ENCODE measurements around the gene MORN2.

Gene MORN2

GRCh38 chr2:38866773-38867443 lies 8.9 kb upstream of the MORN2 start:
- no peak for DNase-seq (ENCODE audit: low read depth)
- no peak overlapping the region for H3K4me3 ChIP-seq (ENCODE audit: control insufficient read depth, low read depth, low read length)
- no peak for TF ChIP-seq CTCF (conservative IDR thresholded peaks at IDR 0.05; ENCODE audit: control insufficient read depth, insufficient read depth, low read depth, low read length)

DNA sequence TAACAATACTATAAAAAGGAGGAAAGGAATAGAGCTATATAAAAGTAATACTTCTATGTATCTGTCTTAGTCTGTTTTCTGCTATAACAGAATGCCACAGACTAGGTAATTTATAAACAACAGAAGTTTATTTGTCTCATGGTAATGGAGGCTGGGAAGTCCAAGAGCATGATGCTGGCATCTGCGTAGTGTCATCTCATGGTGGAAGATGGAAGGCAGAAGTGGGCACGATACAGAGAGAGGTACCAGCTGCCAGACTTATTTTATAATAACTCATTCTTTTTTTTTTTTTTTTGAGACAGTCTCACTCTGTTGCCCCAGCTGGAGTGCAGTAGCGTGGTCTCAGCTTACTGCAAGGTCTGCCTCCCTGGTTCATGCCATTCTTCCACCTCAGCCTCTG lies 4.3 kb upstream of the MORN2 start:
- DNase-seq (ENCODE audit: low read depth): no peak
- H3K4me3 ChIP-seq (ENCODE audit: control insufficient read depth, low read depth, low read length): no peak overlapping the region
- TF ChIP-seq CTCF (conservative IDR thresholded peaks at IDR 0.05; ENCODE audit: control insufficient read depth, insufficient read depth, low read depth, low read length): no peak

DNA sequence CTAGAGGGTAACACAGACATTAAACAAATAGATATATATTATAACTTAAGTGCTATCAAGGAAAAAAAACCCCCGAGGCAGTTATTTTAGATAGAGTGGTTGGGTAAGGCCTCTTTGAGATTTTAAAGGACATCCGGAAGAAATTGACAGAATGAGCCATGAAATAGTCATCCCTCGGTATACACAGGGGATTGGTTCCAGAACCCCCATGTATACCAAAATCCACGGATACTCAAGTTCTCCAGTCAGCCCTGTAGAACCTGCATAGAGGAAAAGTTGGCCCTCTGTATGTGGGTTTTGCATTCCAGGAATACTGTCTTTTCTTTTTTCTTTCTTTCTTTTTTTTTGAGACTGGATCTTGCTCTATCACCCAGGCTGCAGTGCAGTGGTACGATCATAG lies 2.0 kb upstream of the MORN2 start:
- no peak overlapping the region for H3K4me3 ChIP-seq (ENCODE audit: control insufficient read depth, low read depth, low read length)
- DNase-seq (ENCODE audit: low read depth): no peak
- no peak for TF ChIP-seq CTCF (conservative IDR thresholded peaks at IDR 0.05; ENCODE audit: control insufficient read depth, insufficient read depth, low read depth, low read length)

GRCh38 chr2:38875227-38875575 lies 575 bp upstream of the MORN2 start:
- no peak for TF ChIP-seq CTCF (conservative IDR thresholded peaks at IDR 0.05; ENCODE audit: control insufficient read depth, insufficient read depth, low read depth, low read length)
- H3K4me3 ChIP-seq (ENCODE audit: control insufficient read depth, low read depth, low read length): peak overlapping the region; percentile 83
- DNase-seq (ENCODE audit: low read depth): peak; percentile 9

DNA sequence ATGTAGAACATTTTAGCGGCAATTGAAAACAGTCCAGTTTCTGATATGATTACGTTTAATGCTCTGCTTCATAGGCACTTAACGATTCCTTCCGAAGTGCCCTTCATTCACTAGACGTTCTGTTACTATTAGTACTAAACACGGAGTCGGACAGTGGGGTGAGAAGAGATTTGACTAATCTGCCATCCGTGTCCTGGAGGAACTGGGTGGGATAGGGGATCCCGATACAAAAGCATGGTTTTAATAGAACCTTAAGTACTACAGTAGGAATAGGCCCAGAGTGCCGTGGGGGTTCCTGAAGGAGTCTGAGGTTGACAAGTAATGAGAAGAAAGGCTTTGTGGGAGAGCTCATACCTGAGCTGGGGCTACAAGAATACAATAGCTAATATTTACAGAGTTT lies 631 bp downstream of the MORN2 start:
- no peak for TF ChIP-seq CTCF (conservative IDR thresholded peaks at IDR 0.05; ENCODE audit: control insufficient read depth, insufficient read depth, low read depth, low read length)
- peak overlapping the region; percentile 83 for H3K4me3 ChIP-seq (ENCODE audit: control insufficient read depth, low read depth, low read length)
- no peak for DNase-seq (ENCODE audit: low read depth)

- DNase-seq (ENCODE audit: low read depth): no peak
- H3K4me3 ChIP-seq (ENCODE audit: control insufficient read depth, low read depth, low read length): no peak overlapping the region
- TF ChIP-seq CTCF (conservative IDR thresholded peaks at IDR 0.05; ENCODE audit: control insufficient read depth, insufficient read depth, low read depth, low read length): no peak
Measured at GRCh38 chr2:38886063-38886462, 10.3 kb downstream of the MORN2 start.

DNA sequence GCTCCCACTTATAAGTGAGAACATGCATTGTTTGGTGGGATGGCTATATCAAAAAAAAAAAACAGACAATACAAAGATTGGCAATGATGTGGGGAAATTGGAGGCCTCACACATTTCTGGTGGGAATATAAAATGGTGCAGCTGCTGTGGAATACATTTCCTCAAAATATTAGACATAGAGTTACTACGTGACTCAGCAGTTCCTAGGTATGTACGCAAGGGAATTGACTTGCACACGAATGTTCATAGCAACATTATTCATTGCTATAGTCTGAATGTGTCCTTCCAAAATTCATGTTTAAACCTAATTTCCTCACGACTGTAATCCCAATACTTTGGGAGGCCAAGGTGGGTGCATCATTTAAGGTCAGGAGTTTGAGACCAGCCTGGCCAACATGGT lies 11.6 kb downstream of the MORN2 start:
- no peak overlapping the region for H3K4me3 ChIP-seq (ENCODE audit: control insufficient read depth, low read depth, low read length)
- no peak for TF ChIP-seq CTCF (conservative IDR thresholded peaks at IDR 0.05; ENCODE audit: control insufficient read depth, insufficient read depth, low read depth, low read length)
- no peak for DNase-seq (ENCODE audit: low read depth)
